ENCODE results near the gene CYSLTR1.
"Not testable (repeated sequence)": the region's sequence is repeated elsewhere in the genome, so short reads cannot be mapped to it uniquely, and the experiment has no call there.

Gene CYSLTR1

GRCh38 chrX:78326401-78326800 is 1.0 kb downstream of the CYSLTR1 start:
- H3K27me3 ChIP-seq (ENCODE audit: control insufficient read depth in 1 of 2, insufficient read depth in 2 of 2, low read length in 2 of 2): no peaks in the 10 kb centered on the region
- H3K4me1 ChIP-seq (ENCODE audit: control insufficient read depth, insufficient read depth, low read length): no peaks in the 10 kb centered on the region
- no peaks in the 10 kb centered on the region for H3K36me3 ChIP-seq (ENCODE audit: control insufficient read depth in 2 of 2, insufficient read depth in 2 of 2, low read length in 2 of 2)
- no peak overlapping the region for H3K27ac ChIP-seq (ENCODE audit: low read length)
- no peaks in the 10 kb centered on the region for H3K9me3 ChIP-seq (ENCODE audit: control insufficient read depth in 2 of 2, low read length in 2 of 2)
- no peak overlapping the region for H3K9ac ChIP-seq (ENCODE audit: low read length in 2 of 2)
- H3K4me3 ChIP-seq (ENCODE audit: low read length in 2 of 2): peak overlapping the region in 1 of 2 donors; percentile 50

DNA sequence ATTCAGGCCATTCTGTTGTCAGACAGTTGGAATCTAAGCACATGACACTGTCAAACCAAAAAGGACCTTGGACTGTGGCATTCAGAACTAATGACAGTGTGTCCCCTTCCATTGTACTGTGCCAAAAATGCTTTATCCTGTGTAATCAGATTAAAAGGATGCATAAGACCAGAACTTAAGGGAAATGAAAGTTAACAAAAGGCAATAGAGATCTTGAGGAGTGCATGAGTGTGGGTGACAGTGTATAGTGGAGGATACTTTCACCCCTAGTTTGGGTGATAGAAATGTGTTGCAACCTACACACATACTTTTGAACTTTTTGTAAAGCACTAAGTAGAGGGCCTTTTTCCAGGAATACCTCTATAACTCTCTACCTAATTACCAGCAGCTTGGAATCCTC is 4.5 kb downstream of the CYSLTR1 start:
- Histone ChIP-seq H3K27ac (ENCODE audit: low read length) (no peak overlapping the region), H3K9ac (ENCODE audit: low read length in 2 of 2) (no peak overlapping the region), H3K27me3 (ENCODE audit: control insufficient read depth in 1 of 2, insufficient read depth in 2 of 2, low read length in 2 of 2) (no peaks in the 10 kb centered on the region), H3K36me3 (ENCODE audit: control insufficient read depth in 2 of 2, insufficient read depth in 2 of 2, low read length in 2 of 2) (no peaks in the 10 kb centered on the region), H3K4me3 (ENCODE audit: low read length in 2 of 2) (no peak overlapping the region), H3K4me1 (ENCODE audit: control insufficient read depth, insufficient read depth, low read length) (no peaks in the 10 kb centered on the region), H3K9me3 (ENCODE audit: control insufficient read depth in 2 of 2, low read length in 2 of 2) (no peaks in the 10 kb centered on the region)

DNA sequence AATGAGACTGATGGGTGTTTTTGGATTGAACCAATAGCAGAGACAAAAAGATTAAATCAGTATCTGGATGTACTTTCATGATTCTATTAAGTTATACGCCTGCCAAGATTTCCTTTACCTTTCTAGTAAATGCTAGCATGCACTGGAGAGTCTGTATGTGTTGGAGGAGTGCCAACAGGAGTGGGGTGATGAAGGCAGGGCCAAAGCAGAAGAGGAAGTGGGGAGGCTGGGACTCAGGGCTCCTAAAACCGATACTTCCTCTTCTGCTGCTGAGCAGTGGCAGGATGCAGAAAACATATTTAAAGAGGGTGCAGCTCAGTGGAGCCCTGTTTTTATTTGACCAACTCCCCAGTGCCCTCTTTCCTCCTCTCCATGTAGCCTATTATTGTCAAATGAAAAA is 5.6 kb downstream of the CYSLTR1 start:
- H3K27ac ChIP-seq (ENCODE audit: low read length): no peak overlapping the region
- no peaks in the 10 kb centered on the region for H3K4me1 ChIP-seq (ENCODE audit: control insufficient read depth, insufficient read depth, low read length)
- no peaks in the 10 kb centered on the region for H3K9me3 ChIP-seq (ENCODE audit: control insufficient read depth in 2 of 2, low read length in 2 of 2)
- no peaks in the 10 kb centered on the region for H3K27me3 ChIP-seq (ENCODE audit: control insufficient read depth in 1 of 2, insufficient read depth in 2 of 2, low read length in 2 of 2)
- no peak overlapping the region for H3K9ac ChIP-seq (ENCODE audit: low read length in 2 of 2)
- H3K36me3 ChIP-seq (ENCODE audit: control insufficient read depth in 2 of 2, insufficient read depth in 2 of 2, low read length in 2 of 2): no peaks in the 10 kb centered on the region
- H3K4me3 ChIP-seq (ENCODE audit: low read length in 2 of 2): no peak overlapping the region

DNA sequence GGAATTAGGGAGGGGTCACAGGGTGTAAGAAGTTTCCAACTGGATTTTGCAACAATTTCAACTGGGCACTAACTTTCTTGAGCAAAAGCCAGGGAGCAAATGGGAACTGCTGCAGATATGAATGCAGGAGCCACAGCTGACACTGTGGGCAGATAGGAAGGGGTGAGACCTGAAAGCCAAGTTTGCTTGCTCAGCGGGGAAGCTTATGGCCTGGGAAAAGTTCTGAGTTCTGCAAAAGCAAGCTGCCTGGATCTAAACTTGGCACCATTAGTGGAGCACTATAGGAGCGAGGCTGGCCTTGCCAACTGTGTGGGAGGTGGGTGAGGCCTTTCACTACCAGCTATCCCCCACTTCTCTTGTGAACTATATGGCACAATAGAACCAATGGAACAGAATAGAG is 11.1 kb downstream of the CYSLTR1 start:
- no peaks in the 10 kb centered on the region for H3K4me1 ChIP-seq (ENCODE audit: control insufficient read depth, insufficient read depth, low read length)
- peaks cover 0 to 2% of the 10 kb centered on the region in 2 donors for H3K27me3 ChIP-seq (ENCODE audit: control insufficient read depth in 1 of 2, insufficient read depth in 2 of 2, low read length in 2 of 2)
- no peak overlapping the region for H3K4me3 ChIP-seq (ENCODE audit: low read length in 2 of 2)
- H3K27ac ChIP-seq (ENCODE audit: low read length): no peak overlapping the region
- H3K9me3 ChIP-seq (ENCODE audit: control insufficient read depth in 2 of 2, low read length in 2 of 2): no peaks in the 10 kb centered on the region
- H3K9ac ChIP-seq (ENCODE audit: low read length in 2 of 2): no peak overlapping the region
- H3K36me3 ChIP-seq (ENCODE audit: control insufficient read depth in 2 of 2, insufficient read depth in 2 of 2, low read length in 2 of 2): no peaks in the 10 kb centered on the region

GRCh38 chrX:78315745-78316144 is 11.7 kb downstream of the CYSLTR1 start:
- no peak overlapping the region for H3K27ac ChIP-seq (ENCODE audit: low read length)
- H3K9me3 ChIP-seq (ENCODE audit: control insufficient read depth in 2 of 2, low read length in 2 of 2): no peaks in the 10 kb centered on the region
- H3K36me3 ChIP-seq (ENCODE audit: control insufficient read depth in 2 of 2, insufficient read depth in 2 of 2, low read length in 2 of 2): no peaks in the 10 kb centered on the region
- H3K27me3 ChIP-seq (ENCODE audit: control insufficient read depth in 1 of 2, insufficient read depth in 2 of 2, low read length in 2 of 2): peaks cover 0 to 2% of the 10 kb centered on the region in 2 donors
- no peak overlapping the region for H3K4me3 ChIP-seq (ENCODE audit: low read length in 2 of 2)
- no peak overlapping the region for H3K9ac ChIP-seq (ENCODE audit: low read length in 2 of 2)
- H3K4me1 ChIP-seq (ENCODE audit: control insufficient read depth, insufficient read depth, low read length): no peaks in the 10 kb centered on the region

- Histone ChIP-seq H3K27me3 (ENCODE audit: control insufficient read depth in 1 of 2, insufficient read depth in 2 of 2, low read length in 2 of 2) (peaks cover 0 to 2% of the 10 kb centered on the region in 2 donors), H3K36me3 (ENCODE audit: control insufficient read depth in 2 of 2, insufficient read depth in 2 of 2, low read length in 2 of 2) (no peaks in the 10 kb centered on the region), H3K9ac (ENCODE audit: low read length in 2 of 2) (no peak overlapping the region), H3K4me1 (ENCODE audit: control insufficient read depth, insufficient read depth, low read length) (no peaks in the 10 kb centered on the region), H3K9me3 (ENCODE audit: control insufficient read depth in 2 of 2, low read length in 2 of 2) (no peaks in the 10 kb centered on the region), H3K27ac (ENCODE audit: low read length) (no peak overlapping the region), H3K4me3 (ENCODE audit: low read length in 2 of 2) (no peak overlapping the region)
Observed at GRCh38 chrX:78314561-78314960, 12.8 kb downstream of the CYSLTR1 start.

GRCh38 chrX:78313526-78313925 is 13.9 kb downstream of the CYSLTR1 start:
- Histone ChIP-seq H3K4me3 (ENCODE audit: low read length in 2 of 2) (no peak overlapping the region), H3K4me1 (ENCODE audit: control insufficient read depth, insufficient read depth, low read length) (no peaks in the 10 kb centered on the region), H3K9me3 (ENCODE audit: control insufficient read depth in 2 of 2, low read length in 2 of 2) (no peaks in the 10 kb centered on the region), H3K9ac (ENCODE audit: low read length in 2 of 2) (no peak overlapping the region), H3K36me3 (ENCODE audit: control insufficient read depth in 2 of 2, insufficient read depth in 2 of 2, low read length in 2 of 2) (no peaks in the 10 kb centered on the region), H3K27me3 (ENCODE audit: control insufficient read depth in 1 of 2, insufficient read depth in 2 of 2, low read length in 2 of 2) (peaks cover 0 to 2% of the 10 kb centered on the region in 2 donors), H3K27ac (ENCODE audit: low read length) (no peak overlapping the region)

DNA sequence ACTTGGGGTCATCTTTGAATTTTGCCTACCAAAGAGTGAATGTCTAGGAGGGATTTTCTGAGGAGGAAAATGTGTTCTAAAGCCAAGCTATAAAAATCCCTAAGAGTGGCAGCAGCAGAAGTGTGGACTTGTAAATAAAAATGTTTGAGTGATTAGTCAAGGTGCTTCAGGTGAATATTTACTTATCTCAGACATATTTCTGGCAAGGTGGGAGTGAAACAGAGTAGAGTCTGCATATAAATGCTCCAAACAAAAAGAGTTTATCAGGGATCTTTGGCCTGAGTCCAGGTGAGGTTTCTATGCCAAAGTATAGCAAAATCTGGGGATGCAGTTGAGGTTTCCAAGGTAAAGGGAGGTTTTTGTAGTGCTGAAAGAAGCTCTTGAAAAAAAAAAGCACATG is 19.7 kb downstream of the CYSLTR1 start:
- Histone ChIP-seq H3K4me1 (ENCODE audit: control insufficient read depth, insufficient read depth, low read length) (no peaks in the 10 kb centered on the region), H3K27ac (ENCODE audit: low read length) (no peak overlapping the region), H3K9ac (ENCODE audit: low read length in 2 of 2) (no peak overlapping the region), H3K27me3 (ENCODE audit: control insufficient read depth in 1 of 2, insufficient read depth in 2 of 2, low read length in 2 of 2) (peaks cover 0 to 4% of the 10 kb centered on the region in 2 donors), H3K4me3 (ENCODE audit: low read length in 2 of 2) (no peak overlapping the region), H3K36me3 (ENCODE audit: control insufficient read depth in 2 of 2, insufficient read depth in 2 of 2, low read length in 2 of 2) (no peaks in the 10 kb centered on the region), H3K9me3 (ENCODE audit: control insufficient read depth in 2 of 2, low read length in 2 of 2) (no peaks in the 10 kb centered on the region)

- no peaks in the 10 kb centered on the region for H3K9me3 ChIP-seq (ENCODE audit: control insufficient read depth in 2 of 2, low read length in 2 of 2)
- H3K36me3 ChIP-seq (ENCODE audit: control insufficient read depth in 2 of 2, insufficient read depth in 2 of 2, low read length in 2 of 2): no peaks in the 10 kb centered on the region
- no peaks in the 10 kb centered on the region for H3K4me1 ChIP-seq (ENCODE audit: control insufficient read depth, insufficient read depth, low read length)
- peaks cover 0 to 5% of the 10 kb centered on the region in 2 donors for H3K27me3 ChIP-seq (ENCODE audit: control insufficient read depth in 1 of 2, insufficient read depth in 2 of 2, low read length in 2 of 2)
- no peak overlapping the region for H3K27ac ChIP-seq (ENCODE audit: low read length)
- H3K4me3 ChIP-seq (ENCODE audit: low read length in 2 of 2): no peak overlapping the region
- no peak overlapping the region for H3K9ac ChIP-seq (ENCODE audit: low read length in 2 of 2)
Observed at GRCh38 chrX:78303086-78303485, 24.3 kb downstream of the CYSLTR1 start.

GRCh38 chrX:78300933-78301332 is 26.5 kb downstream of the CYSLTR1 start:
- not testable (repeated sequence) for H3K36me3 ChIP-seq (ENCODE audit: control insufficient read depth in 2 of 2, insufficient read depth in 2 of 2, low read length in 2 of 2); H3K27me3 ChIP-seq (ENCODE audit: control insufficient read depth in 1 of 2, insufficient read depth in 2 of 2, low read length in 2 of 2); H3K27ac ChIP-seq (ENCODE audit: low read length); H3K4me3 ChIP-seq (ENCODE audit: low read length in 2 of 2); H3K9me3 ChIP-seq (ENCODE audit: control insufficient read depth in 2 of 2, low read length in 2 of 2); H3K9ac ChIP-seq (ENCODE audit: low read length in 2 of 2); H3K4me1 ChIP-seq (ENCODE audit: control insufficient read depth, insufficient read depth, low read length)

DNA sequence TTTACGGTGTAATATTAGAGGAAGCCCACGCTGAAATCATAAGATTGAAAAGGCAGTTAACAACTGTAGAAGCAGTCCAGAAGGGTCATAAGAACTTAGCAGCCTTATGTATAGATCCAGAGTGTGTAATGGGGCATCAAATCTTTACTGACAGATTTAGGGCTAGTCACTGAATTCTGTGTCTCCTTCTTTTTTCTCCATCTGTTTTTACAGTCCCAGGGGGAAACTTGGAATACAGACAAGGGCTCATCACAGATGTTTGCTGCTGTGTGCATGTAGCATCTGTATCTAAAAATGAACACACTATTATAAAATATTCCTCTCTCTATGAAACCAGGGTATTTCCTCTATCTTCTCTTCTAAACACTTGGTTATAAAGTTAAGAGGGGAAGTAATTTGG is 43.9 kb downstream of the CYSLTR1 start:
- H3K9ac ChIP-seq (ENCODE audit: low read length in 2 of 2): no peak overlapping the region
- no peaks in the 10 kb centered on the region for H3K36me3 ChIP-seq (ENCODE audit: control insufficient read depth in 2 of 2, insufficient read depth in 2 of 2, low read length in 2 of 2)
- H3K4me3 ChIP-seq (ENCODE audit: low read length in 2 of 2): no peak overlapping the region
- H3K4me1 ChIP-seq (ENCODE audit: control insufficient read depth, insufficient read depth, low read length): no peaks in the 10 kb centered on the region
- H3K27me3 ChIP-seq (ENCODE audit: control insufficient read depth in 1 of 2, insufficient read depth in 2 of 2, low read length in 2 of 2): no peaks in the 10 kb centered on the region
- H3K27ac ChIP-seq (ENCODE audit: low read length): no peak overlapping the region
- H3K9me3 ChIP-seq (ENCODE audit: control insufficient read depth in 2 of 2, low read length in 2 of 2): no peaks in the 10 kb centered on the region

Measured in stomach smooth muscle (tissue), 2 donors.